Panc1 (cell line): Measurements from ENCODE around the gene GDPD2. TPM values are rescaled to one million over a fixed set of nuclear protein-coding genes. Genes with fewer than 3 reads are reported as not detected.
A peak's percentile ranks its signal among the peaks of the same experiment; 100 is the strongest.

ENCODE experiments used
- ATAC-seq: fragments of 200-7000 bp; cut with Tn5 transposase; 2 replicates; pipeline ENCODE4 v1.9.1; 2020; ENCODE audit warnings: mild to moderate bottlenecking, moderate library complexity
- BruUV-seq: library from RNA; stranded (reverse); fragments of 400-500 nt; replicated peaks from 2 replicates; lab custom pipeline; 2021; lab: Mats Ljungman, UMichigan
- CTCF ChIA-PET: fragments of 300-600 bp; sonication (Branson Sonifier 250); formaldehyde crosslinking; loops from one replicate; lab custom pipeline; 2022; ENCODE audit warnings: antibody characterized with exemption; lab: Charles Lee
- POLR2A ChIA-PET: fragments of 300-600 bp; sonication (Branson Sonifier 250); formaldehyde crosslinking; loops from one replicate; lab custom pipeline; 2022; ENCODE audit warnings: antibody characterized with exemption; lab: Charles Lee
- DNase-seq: peaks from one replicate; pipeline ENCODE4 v3.0.0-alpha.2; 2010; ENCODE audit warnings: low read depth, low spot score
- H3K27ac ChIP-seq: 2 replicates; pipeline ENCODE4 v1.5.1; 2011; ENCODE audit warnings: mild to moderate bottlenecking, low read length, inconsistent platforms
- H3K27me3 ChIP-seq: fragments of 200-500 bp; sonication (Bioruptor generic); 2 replicates; pipeline ENCODE4 v1.6.0; 2014; ENCODE audit warnings: low read length, inconsistent platforms; ENCODE audit not compliant: control insufficient read depth, insufficient read depth
- H3K36me3 ChIP-seq: fragments of 200-500 bp; sonication (Bioruptor generic); 2 replicates; pipeline ENCODE4 v1.5.1; 2014; ENCODE audit warnings: inconsistent platforms, mild to moderate bottlenecking, low read length, moderate library complexity; ENCODE audit not compliant: control insufficient read depth, insufficient read depth
- H3K4me1 ChIP-seq: 2 replicates; pipeline ENCODE4 v1.5.1; 2011; ENCODE audit warnings: inconsistent platforms, mild to moderate bottlenecking, low read length, moderate library complexity; ENCODE audit not compliant: control insufficient read depth, insufficient read depth
- H3K4me3 ChIP-seq, 2 experiments: 2 replicates each; pipeline ENCODE4 v1.5.1; 2011 to 2012; ENCODE audit warnings: low read depth in 2 of 2, low read length in 2 of 2, mild to moderate bottlenecking in 2 of 2, inconsistent platforms in 1 of 2, moderate library complexity in 1 of 2
- H3K9me3 ChIP-seq: fragments of 200-500 bp; sonication (Bioruptor generic); 2 replicates; pipeline ENCODE4 v1.5.1; 2014; ENCODE audit warnings: low read depth, mild to moderate bottlenecking, inconsistent platforms, low read length, moderate library complexity; ENCODE audit not compliant: control insufficient read depth, insufficient read depth
- POLR2AphosphoS5 ChIP-seq: IDR thresholded peaks from 2 replicates; pipeline ENCODE4 v1.6.1; 2012; ENCODE audit warnings: mild to moderate bottlenecking, low read depth, low read length, moderate library complexity
- SIN3A ChIP-seq: IDR thresholded peaks from 2 replicates; pipeline ENCODE4 v1.6.1; 2012; ENCODE audit warnings: low read depth, mild to moderate bottlenecking, low read length, moderate library complexity, borderline replicate concordance; ENCODE audit not compliant: insufficient read depth
- TCF7L2 ChIP-seq: IDR thresholded peaks from 2 replicates; pipeline ENCODE4 v1.6.1; 2011; ENCODE audit warnings: mild to moderate bottlenecking, low read depth, low read length, inconsistent platforms
- in situ Hi-C: cut with HindIII; loops from 2 replicates; pipeline ENCODE4 v1.10.0; 2016; ENCODE audit warnings: low sequenced_read_pairs, low pct_unique_long_range_greater_than_20kb
- intact Hi-C: fragments of 100-400 bp; cut with micrococcal nuclease; formaldehyde crosslinking; loops from one replicate; pipeline ENCODE4 v1.10.0; 2022; ENCODE audit not compliant: unreplicated experiment
- total RNA-seq: library from RNA; stranded (reverse); gene quantifications from one replicate; pipeline ENCODE4 v1.2.1, GENCODE V29; 2021; ENCODE audit not compliant: unreplicated experiment
- TF ChIP-seq, protein P1 (sequence below): fragments of 450-650 bp; IDR thresholded peaks from 2 replicates; pipeline ENCODE4 v1.5.1; 2017; ENCODE audit warnings: mild to moderate bottlenecking
- TF ChIP-seq, protein P2 (sequence below), 2 experiments: IDR thresholded peaks; 2 replicates each; pipeline ENCODE4 v1.6.1; 2011 to 2012; ENCODE audit warnings: low read depth in 2 of 2, control low read depth in 1 of 2, low read length in 1 of 2, mild to moderate bottlenecking in 1 of 2, moderate library complexity in 1 of 2; ENCODE audit not compliant: insufficient read depth in 1 of 2

GDPD2 gene
- total RNA-seq, 1 experiment from 2014 or later: 0.33 TPM

DNA sequence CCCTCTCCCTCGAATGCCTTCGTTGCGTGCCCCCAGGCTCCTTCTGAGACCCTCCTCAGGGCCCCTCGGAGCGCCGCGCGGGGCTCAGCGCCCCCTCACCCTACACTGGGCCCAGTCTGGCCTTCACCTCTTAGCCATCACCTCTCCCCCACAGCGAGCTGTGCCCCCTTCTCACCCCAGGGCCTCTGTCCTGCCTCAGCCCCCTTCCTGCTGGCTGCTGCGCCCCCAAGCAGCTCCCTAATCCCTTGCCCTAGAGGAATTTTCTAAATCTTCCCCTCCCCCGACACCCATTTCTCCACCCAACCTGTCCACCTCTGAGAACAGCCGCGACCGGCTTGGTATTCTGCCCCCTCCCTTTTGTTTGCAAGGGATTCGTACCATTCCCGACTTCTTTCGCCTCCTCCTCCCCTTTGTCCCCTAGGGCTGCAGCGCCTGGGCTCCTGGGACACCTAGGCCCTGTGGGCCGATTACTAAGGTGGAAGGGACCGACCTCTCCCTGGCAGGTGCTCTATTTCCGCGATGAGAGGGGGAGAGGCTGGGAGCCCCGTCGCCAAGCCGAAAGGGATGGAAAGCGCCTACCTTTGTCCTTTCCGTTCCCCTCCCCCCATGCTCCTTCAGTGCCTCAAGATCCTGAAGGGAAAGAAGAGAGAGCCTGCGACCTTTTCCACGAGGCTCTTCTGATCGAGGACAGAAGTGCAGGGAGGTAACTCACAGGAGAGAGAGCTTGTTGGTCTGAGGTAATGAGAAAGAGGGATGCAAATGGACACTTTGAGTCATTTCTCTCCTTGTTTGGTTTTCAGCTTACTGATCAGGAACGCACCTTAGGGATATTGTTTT is 32.5 kb downstream of the GDPD2 start:
- CTCF ChIA-PET: interaction anchor here (0.6 to 0.8 kb wide), 2 partner anchors 289 to 730 kb away, joined by 4 read pairs; no protein-coding TSS in a partner anchor
- in situ Hi-C loops (no loop called here), intact Hi-C loops (loop anchor here (10.0 kb wide), 1 partner anchor 99 kb away; no protein-coding TSS in a partner anchor)
- Histone ChIP-seq H3K27me3 (no peaks in the 10 kb centered on the region), H3K4me1 (peaks cover 5% of the 10 kb centered on the region), H3K36me3 (no peaks in the 10 kb centered on the region), H3K9me3 (no peaks in the 10 kb centered on the region), H3K4me3 (peak overlapping the region; percentile 38 to 60), H3K27ac (no peak overlapping the region)
- TF ChIP-seq, protein P1, sequence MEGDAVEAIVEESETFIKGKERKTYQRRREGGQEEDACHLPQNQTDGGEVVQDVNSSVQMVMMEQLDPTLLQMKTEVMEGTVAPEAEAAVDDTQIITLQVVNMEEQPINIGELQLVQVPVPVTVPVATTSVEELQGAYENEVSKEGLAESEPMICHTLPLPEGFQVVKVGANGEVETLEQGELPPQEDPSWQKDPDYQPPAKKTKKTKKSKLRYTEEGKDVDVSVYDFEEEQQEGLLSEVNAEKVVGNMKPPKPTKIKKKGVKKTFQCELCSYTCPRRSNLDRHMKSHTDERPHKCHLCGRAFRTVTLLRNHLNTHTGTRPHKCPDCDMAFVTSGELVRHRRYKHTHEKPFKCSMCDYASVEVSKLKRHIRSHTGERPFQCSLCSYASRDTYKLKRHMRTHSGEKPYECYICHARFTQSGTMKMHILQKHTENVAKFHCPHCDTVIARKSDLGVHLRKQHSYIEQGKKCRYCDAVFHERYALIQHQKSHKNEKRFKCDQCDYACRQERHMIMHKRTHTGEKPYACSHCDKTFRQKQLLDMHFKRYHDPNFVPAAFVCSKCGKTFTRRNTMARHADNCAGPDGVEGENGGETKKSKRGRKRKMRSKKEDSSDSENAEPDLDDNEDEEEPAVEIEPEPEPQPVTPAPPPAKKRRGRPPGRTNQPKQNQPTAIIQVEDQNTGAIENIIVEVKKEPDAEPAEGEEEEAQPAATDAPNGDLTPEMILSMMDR: no peak
- TF ChIP-seq POLR2AphosphoS5 (no peak), SIN3A (no peak), TCF7L2 (no peak)
- TF ChIP-seq, protein P2, sequence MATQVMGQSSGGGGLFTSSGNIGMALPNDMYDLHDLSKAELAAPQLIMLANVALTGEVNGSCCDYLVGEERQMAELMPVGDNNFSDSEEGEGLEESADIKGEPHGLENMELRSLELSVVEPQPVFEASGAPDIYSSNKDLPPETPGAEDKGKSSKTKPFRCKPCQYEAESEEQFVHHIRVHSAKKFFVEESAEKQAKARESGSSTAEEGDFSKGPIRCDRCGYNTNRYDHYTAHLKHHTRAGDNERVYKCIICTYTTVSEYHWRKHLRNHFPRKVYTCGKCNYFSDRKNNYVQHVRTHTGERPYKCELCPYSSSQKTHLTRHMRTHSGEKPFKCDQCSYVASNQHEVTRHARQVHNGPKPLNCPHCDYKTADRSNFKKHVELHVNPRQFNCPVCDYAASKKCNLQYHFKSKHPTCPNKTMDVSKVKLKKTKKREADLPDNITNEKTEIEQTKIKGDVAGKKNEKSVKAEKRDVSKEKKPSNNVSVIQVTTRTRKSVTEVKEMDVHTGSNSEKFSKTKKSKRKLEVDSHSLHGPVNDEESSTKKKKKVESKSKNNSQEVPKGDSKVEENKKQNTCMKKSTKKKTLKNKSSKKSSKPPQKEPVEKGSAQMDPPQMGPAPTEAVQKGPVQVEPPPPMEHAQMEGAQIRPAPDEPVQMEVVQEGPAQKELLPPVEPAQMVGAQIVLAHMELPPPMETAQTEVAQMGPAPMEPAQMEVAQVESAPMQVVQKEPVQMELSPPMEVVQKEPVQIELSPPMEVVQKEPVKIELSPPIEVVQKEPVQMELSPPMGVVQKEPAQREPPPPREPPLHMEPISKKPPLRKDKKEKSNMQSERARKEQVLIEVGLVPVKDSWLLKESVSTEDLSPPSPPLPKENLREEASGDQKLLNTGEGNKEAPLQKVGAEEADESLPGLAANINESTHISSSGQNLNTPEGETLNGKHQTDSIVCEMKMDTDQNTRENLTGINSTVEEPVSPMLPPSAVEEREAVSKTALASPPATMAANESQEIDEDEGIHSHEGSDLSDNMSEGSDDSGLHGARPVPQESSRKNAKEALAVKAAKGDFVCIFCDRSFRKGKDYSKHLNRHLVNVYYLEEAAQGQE (IDR thresholded peaks at IDR 0.05; ENCODE audit: insufficient read depth in 1 of 2, low read depth in 2 of 2, low read length in 1 of 2): no peak
- BruUV-seq: no TSS peak
- POLR2A ChIA-PET: interaction anchor here (0.7 kb wide), 1 partner anchor 156 kb away, joined by 5 read pairs; no protein-coding TSS in a partner anchor
- DNase-seq (no peak), ATAC-seq (no peak)

DNA sequence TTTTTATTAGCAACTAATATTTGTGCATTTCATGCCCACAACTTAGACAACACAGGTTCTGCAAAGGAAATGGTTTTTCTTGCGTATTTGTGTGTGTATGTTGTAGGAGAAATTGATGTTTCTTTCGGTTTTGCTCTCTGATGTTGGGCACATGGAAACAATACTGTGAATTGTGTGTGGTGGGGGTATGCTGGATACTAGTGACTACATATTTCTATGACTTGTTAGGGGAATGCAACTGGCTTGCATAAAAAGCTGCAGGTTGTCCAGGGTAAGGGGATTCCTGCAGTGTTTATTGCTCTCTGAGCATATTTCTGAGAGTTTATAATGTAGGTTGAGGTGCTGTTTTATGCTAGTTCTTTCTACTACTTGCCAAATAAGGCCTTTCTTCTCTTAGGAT is 33.1 kb downstream of the GDPD2 start:
- Histone ChIP-seq H3K4me3 (peak overlapping the region in 1 of 2 experiments; percentile 38; a peak in 2 of 4 replicates), H3K36me3 (no peaks in the 10 kb centered on the region), H3K4me1 (peaks cover 5% of the 10 kb centered on the region), H3K27ac (no peak overlapping the region), H3K27me3 (no peaks in the 10 kb centered on the region), H3K9me3 (no peaks in the 10 kb centered on the region)
- POLR2A ChIA-PET: no interaction called here
- ATAC-seq (no peak), DNase-seq (no peak)
- CTCF ChIA-PET: interaction anchor here (0.6 kb wide), 1 partner anchor 288 kb away, joined by 4 read pairs; no protein-coding TSS in a partner anchor
- TF ChIP-seq SIN3A (no peak), POLR2AphosphoS5 (no peak), TCF7L2 (no peak)
- TF ChIP-seq, protein P2 (IDR thresholded peaks at IDR 0.05; ENCODE audit: insufficient read depth in 1 of 2, low read depth in 2 of 2, low read length in 1 of 2): no peak
- TF ChIP-seq, protein P1: no peak
- BruUV-seq: no TSS peak
- intact Hi-C loops (loop anchor here (10.0 kb wide), 1 partner anchor 99 kb away; no protein-coding TSS in a partner anchor), in situ Hi-C loops (no loop called here)
